Mucosa of rectum (tissue), 2 donors: Measurements from ENCODE around the gene COL26A1.
"Not testable (repeated sequence)": the region's sequence is repeated elsewhere in the genome, so short reads cannot be mapped to it uniquely, and the experiment has no call there.

Source experiments
- H3K27ac ChIP-seq, 2 donors: one replicate each; pipeline ENCODE4 v1.7.0; 2013; ENCODE audit warnings: inconsistent platforms in 2 of 2, low read depth in 2 of 2, low read length in 2 of 2
- H3K27me3 ChIP-seq, 2 donors: one replicate each; pipeline ENCODE4 v1.7.0; 2013; ENCODE audit warnings: low read length in 2 of 2; ENCODE audit not compliant: control insufficient read depth in 2 of 2, insufficient read depth in 2 of 2
- H3K36me3 ChIP-seq, 2 donors: one replicate each; pipeline ENCODE4 v1.7.0; 2013; ENCODE audit warnings: low read length in 2 of 2; ENCODE audit not compliant: control insufficient read depth in 2 of 2, insufficient read depth in 2 of 2
- H3K4me1 ChIP-seq, 2 donors: one replicate each; pipeline ENCODE4 v1.7.0; 2013; ENCODE audit warnings: low read length in 2 of 2, mild to moderate bottlenecking in 1 of 2; ENCODE audit not compliant: control insufficient read depth in 2 of 2, insufficient read depth in 2 of 2
- H3K4me3 ChIP-seq, 2 donors: one replicate each; pipeline ENCODE4 v1.7.0; 2013; ENCODE audit warnings: low read length in 2 of 2
- H3K9ac ChIP-seq, 2 donors: one replicate each; pipeline ENCODE4 v1.7.0; 2013; ENCODE audit warnings: low read length in 2 of 2, low read depth in 1 of 2, mild to moderate bottlenecking in 1 of 2
- H3K9me3 ChIP-seq, 2 donors: one replicate each; pipeline ENCODE4 v1.7.0; 2013; ENCODE audit warnings: low read length in 2 of 2; ENCODE audit not compliant: control insufficient read depth in 2 of 2
- donor health status: healthy.
- donor health status: Normal muscosa, but diverticular disease.

COL26A1 gene

DNA sequence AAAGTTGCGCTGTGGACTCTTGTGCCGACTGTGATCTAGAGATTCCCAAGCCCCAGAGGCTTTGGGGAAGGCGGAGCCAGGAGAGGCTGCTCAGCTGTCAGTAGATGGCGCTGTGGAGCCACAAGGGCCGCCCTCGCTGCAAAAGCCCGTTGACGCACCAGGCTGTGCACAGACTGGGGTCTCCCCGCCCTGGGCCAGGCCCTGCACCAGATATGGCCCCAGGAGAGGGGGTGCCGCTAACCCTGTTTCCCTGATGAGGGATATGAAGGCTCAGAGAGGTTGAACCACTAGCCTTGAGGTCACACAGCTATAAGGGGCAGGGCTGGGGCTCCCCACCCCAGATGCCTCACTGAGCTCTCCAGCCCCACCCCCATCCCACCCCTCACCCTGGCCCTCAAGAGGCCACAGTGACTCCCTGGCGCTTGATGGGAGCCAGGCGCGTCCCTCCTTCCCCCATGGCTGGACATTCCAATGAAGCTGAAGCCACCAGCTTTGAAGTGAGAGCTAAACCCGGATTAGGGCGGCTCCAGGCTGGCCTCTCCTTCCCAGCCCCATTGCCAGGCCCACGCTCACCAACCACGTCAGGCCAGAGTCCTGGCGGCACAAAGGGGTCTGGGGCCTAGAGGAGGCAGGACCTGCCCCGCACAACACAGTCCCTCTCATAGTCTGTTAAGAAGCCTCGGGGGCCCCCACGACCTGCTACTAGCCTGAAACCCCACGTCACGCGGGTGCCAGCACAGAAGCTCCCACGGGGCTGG lies 240.0 kb downstream of the COL26A1 start:
- peaks cover 12 to 14% of the 10 kb centered on the region in 2 donors for H3K4me1 ChIP-seq
- no peak overlapping the region for H3K27ac ChIP-seq
- no peaks in the 10 kb centered on the region for H3K36me3 ChIP-seq
- no peaks in the 10 kb centered on the region for H3K9me3 ChIP-seq
- H3K4me3 ChIP-seq, result no peak overlapping the region
- H3K9ac ChIP-seq, result no peak overlapping the region
- no peaks in the 10 kb centered on the region for H3K27me3 ChIP-seq

DNA sequence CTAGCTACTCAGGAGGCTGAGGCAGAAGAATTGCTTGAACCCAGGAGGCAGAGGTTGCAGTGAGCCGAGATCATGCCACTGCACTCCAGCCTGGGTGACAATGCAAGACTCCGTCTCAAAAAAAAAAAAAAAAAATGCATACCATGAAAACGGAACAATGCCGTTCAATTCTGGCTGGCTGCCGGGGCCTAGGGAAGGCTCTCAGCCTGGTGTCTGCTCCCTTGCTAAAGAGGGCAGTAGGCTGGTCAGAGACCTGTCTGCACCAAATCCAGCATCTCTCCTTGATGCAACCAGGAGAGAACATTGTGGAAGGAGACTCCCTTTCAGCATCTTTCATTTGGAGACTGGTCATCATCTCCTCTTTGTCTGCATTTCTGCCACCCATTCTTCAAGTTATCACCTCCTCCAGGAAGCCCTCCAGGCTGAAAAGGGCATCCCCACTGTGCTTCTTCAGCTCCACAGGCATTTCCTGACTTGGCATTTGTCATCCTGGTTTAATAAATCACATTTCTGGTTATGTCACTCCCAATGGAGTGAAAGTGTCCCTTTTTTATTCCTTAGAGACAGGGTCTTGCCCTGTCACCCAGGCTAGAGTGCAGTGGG lies 241.8 kb downstream of the COL26A1 start:
- Histone ChIP-seq H3K4me1 (peaks cover 5 to 10% of the 10 kb centered on the region in 2 donors), H3K9me3 (no peaks in the 10 kb centered on the region), H3K27me3 (no peaks in the 10 kb centered on the region), H3K27ac (no peak overlapping the region), H3K36me3 (no peaks in the 10 kb centered on the region), H3K9ac (no peak overlapping the region), H3K4me3 (no peak overlapping the region)

DNA sequence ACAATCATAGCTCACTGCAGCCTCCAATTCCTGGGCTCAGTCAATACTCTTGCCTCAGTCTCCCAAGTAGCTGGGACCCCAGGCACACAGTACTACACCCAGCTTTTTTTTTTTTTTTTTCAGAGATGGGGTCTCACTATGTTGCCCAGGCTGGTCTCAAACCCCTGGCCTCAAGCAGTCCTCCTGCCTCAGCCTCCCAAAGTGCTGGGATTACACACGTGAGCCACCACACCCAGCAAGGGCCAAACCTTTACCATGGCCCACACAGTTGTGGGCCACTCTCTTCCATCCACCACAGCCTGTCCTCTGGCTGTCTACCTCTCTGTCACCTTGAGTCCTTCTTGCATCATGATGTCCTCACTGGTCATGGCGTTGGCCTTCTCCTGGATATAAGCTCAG lies 242.3 kb downstream of the COL26A1 start:
- not testable (repeated sequence) for H3K4me1 ChIP-seq, H3K27me3 ChIP-seq, H3K4me3 ChIP-seq, H3K9ac ChIP-seq, H3K36me3 ChIP-seq, H3K27ac ChIP-seq, H3K9me3 ChIP-seq

DNA sequence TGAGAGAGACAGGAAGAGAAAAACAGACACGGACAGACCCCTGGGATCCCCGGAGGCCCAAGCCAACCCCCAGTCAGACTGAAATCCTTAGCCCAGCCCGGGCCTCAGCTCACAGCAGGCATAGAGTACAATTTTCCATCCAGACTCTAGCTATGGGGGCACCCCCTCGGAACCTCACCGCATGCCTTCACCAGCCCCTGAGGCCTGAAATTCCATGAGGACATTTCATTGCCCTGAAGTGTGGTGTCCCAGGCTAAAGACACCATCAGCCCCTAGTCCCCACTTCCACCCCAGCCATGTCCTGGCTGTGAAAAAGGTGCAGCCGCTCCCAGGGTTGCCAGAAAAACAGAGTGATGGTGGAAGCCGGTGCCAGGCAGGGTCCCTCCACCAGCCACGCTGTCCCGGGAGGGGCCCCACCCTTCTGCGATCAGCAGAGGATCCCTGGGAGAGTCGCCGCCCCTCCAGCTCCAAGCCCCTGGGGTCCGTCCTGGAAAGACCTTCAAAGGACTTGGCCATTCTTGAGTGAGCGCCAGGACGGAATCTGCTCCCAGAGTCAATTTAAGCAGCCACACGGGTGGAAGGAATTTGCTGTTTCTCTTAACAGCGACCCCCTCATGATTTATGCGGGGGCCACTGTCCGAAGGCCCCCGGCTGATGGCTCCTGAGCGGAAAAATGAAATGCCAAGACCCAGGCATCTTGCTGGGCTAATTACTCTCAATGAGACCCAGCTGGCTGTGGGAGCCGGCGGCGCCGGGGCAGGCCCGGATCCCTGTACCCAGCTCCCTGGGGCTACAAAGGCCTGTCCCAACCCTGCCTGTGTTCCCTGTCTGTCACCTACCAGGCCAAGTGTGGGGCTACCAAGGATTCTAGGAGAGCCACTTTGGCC lies 243.2 kb downstream of the COL26A1 start:
- Histone ChIP-seq H3K4me1 (peaks cover 5 to 10% of the 10 kb centered on the region in 2 donors), H3K27me3 (no peaks in the 10 kb centered on the region), H3K9ac (no peak overlapping the region), H3K9me3 (no peaks in the 10 kb centered on the region), H3K4me3 (no peak overlapping the region), H3K27ac (no peak overlapping the region), H3K36me3 (no peaks in the 10 kb centered on the region)

DNA sequence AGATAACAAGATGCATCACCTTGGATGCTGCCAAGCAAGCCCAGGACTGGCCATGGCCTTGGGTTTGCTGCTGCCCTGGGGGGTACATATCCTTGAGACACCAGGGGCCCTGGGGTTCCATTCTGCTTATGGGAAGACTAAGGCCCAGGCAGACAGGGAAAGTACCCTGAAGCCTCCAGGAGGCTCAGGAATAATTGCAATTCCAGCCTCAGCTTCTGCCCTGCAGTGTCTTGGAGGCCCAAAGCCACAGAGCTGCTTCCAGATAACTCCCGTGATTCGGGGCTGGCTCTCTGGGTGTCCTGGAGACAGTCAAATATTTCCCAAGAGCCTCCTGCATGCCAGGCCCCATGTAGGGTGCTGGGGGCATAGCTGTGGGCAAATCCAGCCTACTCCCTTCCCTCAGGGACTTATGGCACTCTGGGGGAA lies 243.8 kb downstream of the COL26A1 start:
- H3K4me1 ChIP-seq, result peaks cover 5 to 10% of the 10 kb centered on the region in 2 donors
- H3K27me3 ChIP-seq, result no peaks in the 10 kb centered on the region
- no peak overlapping the region for H3K4me3 ChIP-seq
- no peaks in the 10 kb centered on the region for H3K9me3 ChIP-seq
- H3K36me3 ChIP-seq, result no peaks in the 10 kb centered on the region
- H3K27ac ChIP-seq, result no peak overlapping the region
- H3K9ac ChIP-seq, result no peak overlapping the region
